Left colon (tissue), 2 donors: Measurements from ENCODE around the gene STK24. TPM values are rescaled to one million over a fixed set of nuclear protein-coding genes. Genes with fewer than 3 reads are reported as not detected.
A peak's percentile ranks its signal among the peaks of the same experiment; 100 is the strongest.

Experiments
- ATAC-seq: fragments of 200-7000 bp; cut with Tn5 transposase; one replicate; pipeline ENCODE4 v1.9.1; 2020; ENCODE audit warnings: mild to moderate bottlenecking, moderate library complexity
- DNase-seq, 2 donors: peaks; one replicate each; pipeline ENCODE4 v3.0.0-alpha.2; 2020
- intact Hi-C, 2 donors: fragments of 100-400 bp; cut with DNase I in 1 of 2; cut with micrococcal nuclease in 1 of 2; formaldehyde crosslinking; loops; one replicate each; pipeline versions ENCODE4 v1.11.2 to v1.14.0; 2022; cut with DNase I, micrococcal nuclease
- total RNA-seq, 2 donors: library from RNA; stranded (reverse); fragmentation: NEBNext Ultra II Directional; extraction: Animal tissue kit (Norgen Biotek cat#: 25700); gene quantifications; one replicate each; pipeline ENCODE4 v1.2.1, GENCODE V29; 2021
- donor health status: DM: no; HTN: no; CAD: no.
- donor health status: DM: yes; HTN: yes; CAD: no.

Gene STK24
- total RNA-seq, 2 donors from 2014 or later = 204 to 205 TPM

DNA sequence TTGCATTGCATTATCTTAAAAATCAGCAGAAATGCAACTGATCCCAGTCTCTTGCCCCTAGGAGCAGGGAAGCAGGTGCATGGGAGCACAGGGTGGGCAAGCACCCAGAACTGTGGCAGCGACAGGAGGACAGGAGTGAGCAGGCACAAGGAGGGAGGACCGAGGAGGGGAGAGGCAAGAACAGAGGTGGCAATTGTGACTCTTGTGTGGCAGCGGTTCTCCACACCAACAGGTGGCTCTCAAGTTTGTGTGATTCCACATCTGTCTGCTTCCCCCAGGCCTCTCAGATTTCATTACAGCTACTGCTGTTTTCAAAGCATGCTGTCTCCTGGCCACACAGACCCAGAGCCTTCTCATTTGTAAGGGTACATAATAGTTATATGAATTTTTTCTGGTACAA lies 108.5 kb downstream of the STK24 start:
- ATAC-seq (peak; percentile 32), DNase-seq (no peak)
- intact Hi-C loops = no loop called here

- intact Hi-C loops = no loop called here
Measured at GRCh38 chr13:98467263-98467985, 109.5 kb downstream of the STK24 start.

GRCh38 chr13:98466634-98467236 lies 110.2 kb downstream of the STK24 start:
- ATAC-seq = peak; percentile 44
- DNase-seq = peak; percentile 24 to 59
- intact Hi-C loops = no loop called here

More at GRCh38 chr13:98467263-98467985, 109.5 kb downstream of the STK24 start:
- DNase-seq (peak in 1 of 2 donors; percentile 12), ATAC-seq (peak; percentile 53)

DNA sequence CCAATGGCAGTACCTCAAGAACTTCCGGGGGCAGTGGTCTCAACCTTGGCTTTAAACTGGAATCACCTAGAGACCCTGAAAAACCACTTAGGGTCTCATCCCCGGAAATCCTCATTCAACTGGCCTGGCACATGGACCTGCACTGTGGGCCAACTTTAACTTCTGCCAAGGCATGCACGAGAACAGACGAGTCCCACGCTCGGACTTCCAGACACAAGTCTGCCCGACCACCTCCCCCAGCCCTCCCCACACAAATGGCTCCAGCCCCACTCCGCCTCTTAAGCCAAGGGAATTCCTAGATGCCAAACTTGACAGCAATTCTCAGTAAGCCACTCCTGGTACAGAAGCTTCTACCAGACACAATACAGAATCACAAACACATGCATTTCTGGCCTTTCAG lies 114.0 kb downstream of the STK24 start:
- no peak for ATAC-seq
- intact Hi-C loops = no loop called here
- DNase-seq = no peak

DNA sequence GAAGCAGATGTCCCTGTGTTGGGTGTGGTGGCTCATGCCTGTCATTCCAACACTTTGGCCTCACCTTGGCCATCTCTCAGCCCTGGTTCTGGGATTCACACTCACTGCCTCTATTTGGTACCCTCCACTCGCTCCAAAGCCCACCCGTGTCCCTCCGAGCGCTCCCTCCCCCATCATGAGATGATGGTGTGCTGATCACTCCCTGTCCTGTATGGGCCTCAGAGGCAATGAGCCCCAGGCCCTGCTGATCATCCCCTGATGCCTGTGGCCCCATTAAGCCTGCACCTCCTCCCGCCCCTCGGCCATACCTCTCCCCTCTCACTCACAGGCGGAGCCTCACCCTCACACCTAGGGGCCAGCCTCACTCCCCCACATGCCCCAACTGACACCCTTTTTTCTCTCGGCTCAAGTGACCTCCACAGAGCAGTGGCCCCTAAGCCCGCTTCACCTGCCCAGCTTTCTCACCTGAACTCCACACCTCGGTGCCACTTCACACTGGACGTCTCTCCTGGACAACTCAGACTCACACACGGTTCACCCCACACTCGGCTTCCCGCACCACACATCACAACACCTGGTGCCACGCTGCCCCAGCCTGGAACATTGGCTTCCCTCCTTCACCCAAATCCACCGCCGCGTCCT lies 114.5 kb downstream of the STK24 start:
- intact Hi-C loops = no loop called here
- ATAC-seq = no peak

DNA sequence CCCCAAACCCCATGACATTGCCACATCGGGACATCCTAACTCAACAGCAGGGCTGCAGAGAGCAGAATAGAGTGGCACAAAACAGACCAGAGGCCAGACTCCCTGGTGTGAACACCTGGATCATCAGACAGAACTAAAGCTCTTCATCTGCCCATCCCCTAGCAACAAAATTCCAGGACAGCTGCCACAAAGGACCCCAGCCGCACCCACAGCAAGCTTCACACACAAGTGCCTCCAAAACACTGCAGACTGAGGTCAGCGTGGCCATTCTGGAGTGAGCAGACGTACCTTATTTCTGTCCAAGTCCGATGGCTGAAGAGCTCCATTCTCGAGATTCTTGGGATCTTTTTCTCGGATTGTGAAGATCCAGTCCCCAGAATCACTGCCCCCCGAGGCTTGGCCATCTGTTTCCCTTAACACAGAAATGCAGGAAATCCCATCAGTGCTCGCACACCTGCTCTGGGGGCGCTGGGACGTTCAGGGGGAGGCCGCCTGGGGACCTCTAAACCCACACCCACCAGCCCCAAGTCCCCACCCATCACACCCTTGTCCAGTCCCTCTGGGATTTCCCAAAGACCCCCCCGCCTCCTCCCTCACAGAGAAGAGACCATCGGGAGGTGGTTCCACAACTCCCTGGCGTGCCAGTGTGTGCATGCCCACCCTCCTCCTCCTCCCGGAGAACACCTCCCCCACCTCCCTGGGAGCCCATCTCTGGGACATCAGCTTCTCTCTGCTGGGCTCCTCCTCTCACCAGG lies 115.2 kb downstream of the STK24 start:
- ATAC-seq (no peak), DNase-seq (no peak)
- intact Hi-C loops = no loop called here

More for the DNA sequence above, 114.5 kb downstream of the STK24 start:
- DNase-seq = no peak

GRCh38 chr13:98460516-98460915 lies 116.4 kb downstream of the STK24 start:
- ATAC-seq = no peak
- DNase-seq = no peak
- intact Hi-C loops = no loop called here

GRCh38 chr13:98459721-98460370 lies 117.1 kb downstream of the STK24 start:
- DNase-seq (no peak), ATAC-seq (no peak)
- intact Hi-C loops = no loop called here

DNA sequence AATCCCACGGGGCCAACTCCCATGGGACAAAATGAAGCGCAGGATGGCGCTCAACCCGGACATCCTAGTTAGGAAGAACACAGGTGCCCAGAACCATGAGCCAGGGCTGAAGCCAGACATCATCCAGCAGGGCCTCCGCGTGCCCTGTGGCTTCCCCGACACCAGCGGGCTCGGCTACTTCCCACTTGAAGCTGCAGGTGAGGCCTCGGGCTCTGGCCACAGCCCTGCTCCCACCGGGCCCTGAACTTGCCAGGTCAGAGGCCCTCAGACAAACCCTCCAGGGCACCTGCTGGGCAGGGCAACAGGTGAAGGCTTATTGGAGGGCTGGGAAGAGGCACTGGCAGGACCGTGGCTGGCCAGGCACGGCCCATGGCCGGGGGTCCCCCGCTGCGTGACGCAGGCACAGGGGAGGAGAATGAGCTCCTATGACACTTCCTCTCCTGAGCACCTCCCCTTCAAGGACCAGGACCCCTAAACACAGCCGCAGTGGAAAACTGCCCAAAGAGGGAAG lies 117.7 kb downstream of the STK24 start:
- ATAC-seq (no peak), DNase-seq (no peak)
- intact Hi-C loops = no loop called here

- DNase-seq (no peak), ATAC-seq (no peak)
- intact Hi-C loops = no loop called here
Measured at GRCh38 chr13:98458431-98458830, 118.5 kb downstream of the STK24 start.

DNA sequence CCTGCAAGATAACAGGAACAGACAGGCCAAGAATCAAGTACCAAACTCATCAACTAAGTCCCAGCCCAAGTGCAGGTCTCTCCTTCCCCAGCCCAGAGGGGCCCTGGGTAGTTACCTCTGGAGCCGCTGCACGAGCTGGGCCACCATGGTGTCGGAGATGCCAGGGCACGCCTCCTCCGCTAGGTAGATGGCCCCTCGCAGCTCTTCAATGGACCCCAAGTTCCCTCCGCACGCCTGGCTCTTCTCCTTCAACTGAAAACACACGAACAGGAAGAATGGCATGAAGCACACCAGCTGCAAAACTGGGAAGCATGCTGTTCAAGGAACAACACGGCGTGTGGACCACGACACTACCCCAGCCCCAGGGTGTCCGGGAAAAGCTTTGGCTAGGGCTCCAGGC lies 119.9 kb downstream of the STK24 start:
- DNase-seq (no peak), ATAC-seq (no peak)
- intact Hi-C loops = no loop called here

GRCh38 chr13:98456413-98456845 lies 120.5 kb downstream of the STK24 start:
- intact Hi-C loops = no loop called here
- ATAC-seq (no peak), DNase-seq (no peak)

DNA sequence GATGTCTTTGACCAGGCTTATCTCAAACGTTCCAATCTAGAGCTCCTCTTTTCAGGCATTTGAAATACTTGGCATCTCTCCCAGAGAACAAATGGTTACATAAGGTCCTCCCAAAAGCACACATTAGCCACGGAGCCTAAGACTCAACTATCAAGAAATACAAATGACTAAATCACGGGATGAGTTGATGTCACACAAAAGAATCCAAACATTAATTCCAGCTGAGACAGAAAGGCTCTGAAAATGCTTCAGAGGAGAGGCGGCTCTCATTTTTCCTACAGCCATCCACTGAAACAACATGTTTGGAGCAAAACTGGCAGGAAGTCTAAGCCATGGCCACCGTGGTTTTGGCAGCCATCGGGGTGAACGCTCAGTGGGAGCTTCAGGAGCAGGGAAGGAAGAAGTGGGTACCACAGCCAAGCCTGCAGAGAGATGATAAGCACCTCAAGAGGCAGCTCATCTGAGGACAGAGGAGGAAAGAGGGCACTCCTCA lies 122.5 kb downstream of the STK24 start:
- DNase-seq (no peak), ATAC-seq (no peak)
- intact Hi-C loops = no loop called here

GRCh38 chr13:98452851-98453843 lies 123.8 kb downstream of the STK24 start:
- intact Hi-C loops = no loop called here
- no peak for ATAC-seq

GRCh38 chr13:98451676-98452470 lies 125.0 kb downstream of the STK24 start:
- no peak for ATAC-seq
- peak in 1 of 2 donors; percentile 53 for DNase-seq
- intact Hi-C loops = no loop called here

More at GRCh38 chr13:98452851-98453843, 123.8 kb downstream of the STK24 start:
- DNase-seq = no peak

DNA sequence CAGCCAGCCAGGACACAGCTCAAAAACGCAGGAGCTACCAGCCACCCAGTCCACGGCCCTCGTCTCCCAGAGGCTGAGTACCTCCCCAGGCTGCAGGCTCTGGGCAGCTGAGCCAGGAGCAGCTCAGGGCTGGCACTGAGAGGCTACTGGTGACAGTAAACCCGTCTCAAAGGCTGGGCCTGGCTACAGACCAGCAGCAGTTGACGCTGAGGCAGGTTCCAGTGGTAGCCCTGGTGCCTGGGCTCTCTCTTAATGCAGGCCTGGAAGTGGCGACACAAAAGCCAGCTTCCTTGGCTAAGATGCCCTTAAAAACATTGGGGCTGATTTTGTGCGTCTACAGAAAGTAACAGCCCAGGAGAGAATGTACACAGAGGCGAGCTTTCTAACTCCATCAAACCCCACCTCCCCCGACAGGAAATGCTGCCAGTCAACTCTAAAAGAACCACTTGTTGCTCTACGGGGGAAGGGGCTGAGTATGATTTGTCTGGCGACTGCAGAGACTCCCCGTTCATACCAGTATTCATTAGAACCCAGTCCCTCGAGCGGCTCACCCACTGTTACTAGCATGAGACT lies 126.3 kb downstream of the STK24 start:
- DNase-seq (no peak), ATAC-seq (no peak)
- intact Hi-C loops = no loop called here
